Measurements from ENCODE around the gene VKORC1. TPM values are rescaled to one million over a fixed set of nuclear protein-coding genes. Genes with fewer than 3 reads are reported as not detected.
A peak's percentile ranks its signal among the peaks of the same experiment; 100 is the strongest.

Gene VKORC1
- total RNA-seq, 1 experiment from 2014 or later = 114 TPM

GRCh38 chr16:31083981-31084380, 10.6 kb downstream of the VKORC1 start:
- DNase-seq (ENCODE audit: low read depth) = no peak

- no peak for DNase-seq (ENCODE audit: low read depth)
These were observed 11.0 kb downstream of the VKORC1 start for GRCh38 chr16:31083556-31083955.

- no peak for DNase-seq (ENCODE audit: low read depth)
These were observed 11.5 kb downstream of the VKORC1 start for GRCh38 chr16:31083081-31083480.

DNA sequence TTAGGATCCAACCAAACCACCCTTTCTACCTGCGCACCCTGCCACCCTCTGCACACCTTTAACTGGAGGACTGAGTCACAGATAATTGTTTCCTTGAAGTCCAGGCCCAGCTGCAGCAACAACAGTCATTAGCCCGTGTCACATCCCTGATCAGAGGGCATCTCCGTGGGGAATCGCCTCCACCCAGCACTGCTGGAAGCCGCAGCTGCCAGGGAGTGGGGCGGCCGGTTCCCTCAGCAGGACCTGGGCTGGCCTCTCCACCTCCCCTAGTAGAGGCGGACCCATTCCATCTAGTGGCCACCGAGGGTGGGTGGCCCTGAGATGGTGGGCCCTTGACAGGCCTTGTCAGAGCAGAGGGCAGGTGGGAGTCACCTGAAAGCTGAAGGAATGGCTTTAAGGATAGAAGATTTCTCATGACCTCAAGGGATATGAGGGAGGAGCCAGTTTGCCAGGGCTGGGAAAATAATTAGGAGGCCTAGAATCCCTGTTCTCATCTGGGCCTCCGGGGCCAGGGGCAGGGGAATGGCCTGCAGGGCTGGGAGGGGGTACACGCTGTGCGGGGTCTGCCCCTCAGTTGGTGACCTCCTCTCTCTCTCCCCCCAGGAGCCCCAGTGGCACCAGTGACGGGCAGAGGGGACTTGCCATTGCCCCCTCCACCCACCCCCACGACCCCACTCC, 12.1 kb downstream of the VKORC1 start:
- DNase-seq (ENCODE audit: low read depth) = no peak

GRCh38 chr16:31081428-31082351, 12.9 kb downstream of the VKORC1 start:
- DNase-seq (ENCODE audit: low read depth) = no peak

DNA sequence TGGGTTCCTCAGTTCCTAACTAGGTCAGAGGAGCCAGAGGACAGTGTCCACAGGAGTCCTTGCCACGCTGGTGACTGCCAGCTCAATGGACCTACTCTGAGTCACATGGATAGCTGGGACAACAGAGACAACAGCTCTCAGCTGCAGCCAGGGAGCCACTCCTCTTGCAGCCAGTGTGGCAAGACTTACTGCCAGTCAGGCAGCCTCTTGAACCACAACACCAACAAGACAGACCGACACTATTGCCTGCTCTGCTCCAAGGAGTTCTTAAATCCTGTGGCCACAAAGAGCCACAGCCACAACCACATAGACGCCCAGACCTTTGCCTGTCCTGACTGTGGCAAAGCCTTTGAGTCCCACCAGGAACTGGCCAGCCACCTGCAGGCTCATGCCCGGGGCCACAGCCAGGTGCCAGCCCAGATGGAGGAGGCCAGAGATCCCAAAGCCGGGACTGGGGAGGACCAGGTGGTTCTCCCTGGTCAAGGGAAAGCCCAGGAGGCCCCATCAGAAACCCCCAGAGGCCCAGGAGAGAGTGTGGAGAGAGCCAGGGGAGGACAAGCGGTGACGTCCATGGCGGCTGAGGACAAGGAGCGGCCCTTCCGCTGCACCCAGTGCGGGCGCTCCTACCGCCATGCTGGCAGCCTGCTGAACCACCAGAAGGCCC, 13.7 kb downstream of the VKORC1 start:
- DNase-seq (ENCODE audit: low read depth) = no peak

DNA sequence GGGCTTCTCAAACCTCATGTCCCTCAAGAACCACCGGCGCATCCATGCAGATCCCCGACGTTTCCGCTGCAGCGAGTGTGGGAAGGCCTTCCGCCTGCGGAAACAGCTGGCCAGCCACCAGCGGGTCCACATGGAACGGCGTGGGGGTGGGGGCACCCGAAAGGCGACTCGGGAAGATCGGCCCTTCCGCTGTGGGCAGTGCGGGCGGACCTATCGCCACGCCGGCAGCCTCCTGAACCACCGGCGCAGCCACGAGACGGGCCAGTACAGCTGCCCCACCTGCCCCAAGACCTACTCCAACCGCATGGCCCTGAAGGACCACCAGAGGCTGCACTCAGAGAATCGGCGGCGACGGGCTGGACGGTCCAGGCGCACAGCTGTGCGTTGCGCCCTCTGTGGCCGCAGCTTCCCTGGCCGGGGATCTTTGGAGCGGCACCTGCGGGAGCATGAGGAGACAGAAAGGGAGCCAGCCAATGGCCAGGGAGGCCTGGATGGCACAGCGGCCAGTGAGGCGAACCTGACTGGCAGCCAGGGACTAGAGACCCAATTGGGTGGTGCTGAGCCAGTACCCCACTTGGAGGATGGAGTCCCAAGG, 14.5 kb downstream of the VKORC1 start:
- no peak for DNase-seq (ENCODE audit: low read depth)

- no peak for DNase-seq (ENCODE audit: low read depth)
These were observed 15.2 kb downstream of the VKORC1 start for GRCh38 chr16:31079342-31079944.

GRCh38 chr16:31078597-31079341, 15.8 kb downstream of the VKORC1 start:
- no peak for DNase-seq (ENCODE audit: low read depth)

GRCh38 chr16:31077592-31078396, 16.8 kb downstream of the VKORC1 start:
- no peak for DNase-seq (ENCODE audit: low read depth)

- DNase-seq (ENCODE audit: low read depth) = no peak
These were observed 17.6 kb downstream of the VKORC1 start for GRCh38 chr16:31077024-31077423.

GRCh38 chr16:31076319-31076718, 18.3 kb downstream of the VKORC1 start:
- DNase-seq (ENCODE audit: low read depth) = no peak

DNA sequence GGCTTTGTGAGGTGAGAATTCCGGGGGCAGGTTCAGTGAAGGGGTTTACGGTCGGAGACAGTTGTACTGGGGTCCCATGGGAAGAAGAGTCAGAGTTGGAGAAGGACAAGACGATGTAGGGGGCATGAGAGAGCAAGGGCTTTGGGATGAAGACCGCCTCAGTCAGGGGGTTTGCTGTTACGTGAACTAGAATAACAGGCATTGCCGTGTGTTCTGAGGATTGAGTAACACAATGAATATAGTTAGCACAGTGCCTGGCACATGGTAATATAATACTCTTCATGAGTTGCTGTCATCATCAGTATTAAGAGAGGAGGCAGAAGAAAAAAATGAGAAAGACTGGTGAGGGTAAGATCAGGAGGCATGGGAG, 19.8 kb downstream of the VKORC1 start:
- DNase-seq (ENCODE audit: low read depth) = no peak

DNA sequence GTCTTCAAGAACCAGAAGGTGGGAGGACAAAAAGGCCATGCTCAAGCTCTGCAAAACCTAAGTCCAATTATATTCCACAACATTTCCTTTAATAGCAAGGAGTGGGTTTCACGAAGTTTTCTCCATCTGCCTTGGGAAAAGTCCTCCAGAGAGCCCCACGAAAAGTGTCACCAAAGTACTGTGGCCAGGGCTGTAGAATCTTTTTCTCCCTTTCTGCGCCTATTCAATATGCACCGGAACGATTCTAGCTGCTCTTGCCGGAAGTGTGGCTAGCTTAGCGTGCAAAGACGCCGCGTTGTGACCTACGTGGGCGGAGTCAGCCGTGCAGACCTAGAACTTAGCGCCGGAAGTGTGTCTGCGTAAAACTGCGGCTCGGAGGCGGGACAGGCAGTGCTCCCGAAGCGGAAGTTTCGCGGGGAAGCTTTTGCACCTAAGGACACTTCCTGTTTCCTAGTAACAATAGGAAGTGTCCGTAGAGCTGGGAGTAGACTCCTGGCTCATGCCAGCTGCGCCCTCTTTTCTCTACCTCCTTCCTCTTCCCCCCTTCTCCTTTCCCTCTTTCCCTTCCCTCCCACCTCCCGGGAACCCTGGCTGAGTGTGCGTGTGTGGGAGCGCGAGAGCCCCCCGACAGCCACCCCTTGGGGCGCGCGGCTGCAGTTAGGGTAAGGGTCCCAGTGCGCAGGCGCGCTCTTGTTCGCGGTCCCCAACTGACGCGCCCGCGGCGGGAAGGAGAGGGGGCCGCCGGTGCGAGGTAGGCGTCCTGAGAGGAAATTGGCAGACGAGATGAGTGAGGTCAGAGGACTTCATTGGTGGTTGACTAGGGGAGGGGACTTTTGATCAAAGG, 20.4 kb downstream of the VKORC1 start, which contains the start of the genes ZNF646 and ZNF668:
Gene ZNF646 (plus strand): TSS at position 453 of the 844 bp plus-strand sequence. CDS start 1,903 bp downstream, outside the sequence.
Gene ZNF668 (minus strand): TSS at position 271 of the 844 bp plus-strand sequence. CDS start 9,781 bp downstream, outside the sequence.
- DNase-seq (ENCODE audit: low read depth) = peak; percentile 98

DNA sequence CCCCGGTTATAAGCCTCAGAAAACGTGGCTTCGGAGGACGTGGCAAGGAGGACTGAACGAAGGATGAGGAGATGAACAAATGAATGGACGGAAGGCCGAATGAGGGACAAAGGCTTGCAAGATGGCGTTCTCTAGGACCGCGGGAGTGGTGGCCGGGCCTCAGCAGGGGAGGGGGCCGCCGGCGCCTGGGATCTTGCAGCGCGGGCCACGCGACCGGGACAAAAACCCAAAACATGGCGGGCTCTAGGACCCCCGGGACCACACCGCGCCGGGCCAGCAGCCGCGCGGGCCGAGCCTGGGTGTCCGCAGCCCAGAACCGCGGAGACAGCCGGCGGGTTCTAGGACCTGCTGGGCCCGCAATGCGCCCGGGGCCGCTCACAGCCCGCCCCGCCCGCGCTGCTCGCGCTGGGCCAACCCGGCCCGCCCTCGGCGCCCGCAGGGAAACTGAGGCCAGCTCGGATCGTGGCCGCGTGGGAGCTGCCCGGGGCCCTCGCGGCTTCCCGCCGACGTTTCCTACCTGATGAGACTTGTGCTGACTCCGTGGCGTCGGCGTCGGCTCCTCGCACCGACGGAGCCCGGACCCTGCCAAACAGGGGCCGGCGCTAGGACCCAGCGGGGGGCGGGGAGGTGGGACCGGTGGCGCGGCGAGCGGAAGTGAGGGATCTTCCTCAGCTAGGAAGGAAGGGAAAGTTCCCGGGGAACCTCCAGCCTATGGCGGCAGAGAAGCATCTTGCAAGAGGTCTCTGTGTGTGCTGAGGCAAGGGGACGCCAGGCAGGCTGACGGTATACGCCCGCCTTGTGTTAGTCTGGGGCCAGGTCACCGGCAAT, 21.2 kb downstream of the VKORC1 start:
- peak; percentile 85 for DNase-seq (ENCODE audit: low read depth)

DNA sequence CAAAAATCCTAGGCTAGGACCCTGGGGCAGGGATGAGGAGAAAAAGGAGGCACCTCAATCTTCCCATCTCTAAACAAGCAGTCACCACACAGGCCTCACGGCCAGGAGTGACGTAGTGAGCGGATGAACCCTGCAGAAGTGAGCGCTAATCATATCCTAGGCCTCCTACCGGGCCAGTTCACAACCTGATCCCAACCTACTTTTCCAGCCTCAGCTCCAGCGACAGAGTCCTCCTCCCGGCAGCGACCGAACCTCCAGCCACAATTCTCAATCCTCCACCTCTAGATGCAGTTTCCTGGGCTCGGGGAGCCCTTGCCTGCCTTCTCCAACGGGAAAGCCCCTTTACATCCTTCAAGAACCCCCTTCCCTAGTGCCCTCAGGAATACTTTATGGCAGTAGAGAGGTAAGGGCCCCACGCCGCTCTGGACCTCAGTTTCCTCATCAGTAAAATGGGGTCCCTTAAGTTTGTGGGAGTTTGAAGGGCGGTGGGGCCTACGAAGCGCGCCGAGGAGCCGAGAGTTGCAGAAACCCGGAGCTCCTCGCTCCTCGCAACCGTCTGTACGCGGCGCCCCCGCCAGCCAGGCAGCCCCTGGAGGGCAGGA, 22.0 kb downstream of the VKORC1 start:
- DNase-seq (ENCODE audit: low read depth) = peak; percentile 38

DNA sequence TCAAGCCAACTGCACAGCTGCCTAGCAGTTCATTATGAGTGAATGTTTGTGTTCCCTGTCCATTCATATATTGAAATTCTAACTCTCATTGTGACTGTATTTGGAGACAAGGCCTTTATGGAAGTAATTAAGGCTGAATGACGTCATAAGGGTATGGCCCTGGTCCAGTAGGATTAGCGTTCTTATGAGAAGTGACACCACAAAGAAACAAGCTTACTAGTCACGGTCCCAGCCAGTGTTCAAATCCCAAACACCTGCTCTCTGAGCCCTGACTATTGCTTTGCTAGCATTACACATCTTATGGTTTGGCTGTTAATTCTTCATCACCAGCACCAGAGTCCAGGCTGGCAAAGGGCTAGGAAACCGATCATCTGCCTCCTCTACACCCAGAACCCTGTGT, 22.7 kb downstream of the VKORC1 start:
- no peak for DNase-seq (ENCODE audit: low read depth)
